Thoracic aorta (tissue), 2 donors: ENCODE data around the gene RELL2. TPM values are rescaled to one million over a fixed set of nuclear protein-coding genes. Genes with fewer than 3 reads are reported as not detected.
A peak's percentile ranks its signal among the peaks of the same experiment; 100 is the strongest.

Experiments used
- ATAC-seq: fragments of 150-250 bp; one replicate; pipeline ENCODE4 v1.8.0; 2017; ENCODE audit warnings: low read depth; ENCODE audit not compliant: insufficient number of reproducible peaks, low FRiP score
- DNase-seq: peaks from one replicate; pipeline ENCODE4 v3.0.0-alpha.2; 2020; ENCODE audit warnings: low spot score
- H3K27ac ChIP-seq, 2 donors: fragments of 200-600 bp; sonication (generic); 1 replicate in 1 of 2; 2 replicates in 1 of 2; pipeline ENCODE4 v1.5.1; 2016; ENCODE audit warnings: mild to moderate bottlenecking in 2 of 2, moderate library complexity in 2 of 2
- H3K27me3 ChIP-seq: fragments of 200-600 bp; sonication (generic); replicated peaks from 2 replicates; pipeline ENCODE4 v1.6.0; 2016; ENCODE audit warnings: mild to moderate bottlenecking; ENCODE audit not compliant: insufficient read depth
- H3K36me3 ChIP-seq: fragments of 200-600 bp; sonication (generic); one replicate; pipeline ENCODE4 v1.5.1; 2016
- H3K4me1 ChIP-seq, 2 donors: fragments of 200-600 bp; sonication (generic); 1 replicate in 1 of 2; 2 replicates in 1 of 2; pipeline versions ENCODE4 v1.5.1 to v1.6.0; 2016; ENCODE audit warnings: low read depth in 2 of 2, mild to moderate bottlenecking in 1 of 2; ENCODE audit not compliant: control insufficient read depth in 1 of 2
- H3K4me3 ChIP-seq: fragments of 200-600 bp; sonication (generic); 2 replicates; pipeline ENCODE4 v1.5.1; 2016; ENCODE audit warnings: mild to moderate bottlenecking
- H3K9me3 ChIP-seq: fragments of 200-600 bp; sonication (generic); 2 replicates; pipeline ENCODE4 v1.5.1; 2016
- CTCF ChIP-seq: fragments of 200-600 bp; sonication (generic); IDR thresholded peaks from one replicate; pipeline ENCODE4 v1.5.1; 2019; ENCODE audit warnings: antibody characterized with exemption
- total RNA-seq, 2 donors: library from RNA; depleted of rRNA; stranded (reverse); fragments of >200 nt; gene quantifications; one replicate each; pipeline versions ENCODE4 v1.1.0 to v1.2.3, GENCODE V29; 2016

Gene RELL2
- total RNA-seq, 2 donors from 2014 or later = 1.6 to 3.2 TPM

DNA sequence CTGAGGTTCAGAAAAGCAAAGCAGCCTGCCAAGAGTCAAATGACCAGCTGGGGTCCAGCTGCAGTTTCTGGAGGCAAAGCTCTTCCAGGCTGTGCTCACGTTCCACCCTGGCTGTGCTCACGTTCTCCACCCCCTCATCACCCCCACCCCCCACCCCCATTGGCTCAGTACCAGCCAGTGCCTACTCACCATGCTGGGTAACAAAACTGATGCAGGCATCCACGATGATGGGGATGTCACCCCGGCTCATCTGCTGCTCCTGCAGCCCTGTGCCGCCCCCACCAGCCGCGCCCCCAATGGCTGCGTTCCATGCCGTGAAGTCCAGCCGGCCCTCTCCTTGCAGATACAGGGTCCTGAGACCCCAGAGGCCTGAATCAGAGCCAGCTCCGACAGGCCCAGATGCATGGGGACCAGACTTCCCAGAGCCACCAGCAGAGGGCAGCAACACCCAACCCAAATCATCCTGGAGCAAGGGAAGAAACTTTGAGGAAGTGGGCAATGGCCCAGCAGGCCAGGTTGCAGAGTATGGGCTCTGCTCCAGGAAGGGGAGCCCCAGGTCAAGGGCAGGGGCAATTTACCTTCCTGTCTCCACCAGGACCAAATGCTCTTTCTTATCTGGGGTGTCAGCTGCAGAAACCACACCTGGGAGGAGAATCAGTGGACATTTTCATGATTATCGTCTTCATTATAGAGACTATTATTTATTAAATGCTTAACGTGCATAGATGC is 28.1 kb downstream of the RELL2 start:
- ATAC-seq = no peak
- no peaks in the 10 kb centered on the region for H3K9me3 ChIP-seq
- peak; percentile 87 for TF ChIP-seq CTCF
- H3K27me3 ChIP-seq = no peaks in the 10 kb centered on the region
- H3K36me3 ChIP-seq = peaks cover 4% of the 10 kb centered on the region
- no peaks in the 10 kb centered on the region for H3K4me1 ChIP-seq
- no peak overlapping the region for H3K27ac ChIP-seq
- H3K4me3 ChIP-seq = no peak overlapping the region
- DNase-seq = no peak

DNA sequence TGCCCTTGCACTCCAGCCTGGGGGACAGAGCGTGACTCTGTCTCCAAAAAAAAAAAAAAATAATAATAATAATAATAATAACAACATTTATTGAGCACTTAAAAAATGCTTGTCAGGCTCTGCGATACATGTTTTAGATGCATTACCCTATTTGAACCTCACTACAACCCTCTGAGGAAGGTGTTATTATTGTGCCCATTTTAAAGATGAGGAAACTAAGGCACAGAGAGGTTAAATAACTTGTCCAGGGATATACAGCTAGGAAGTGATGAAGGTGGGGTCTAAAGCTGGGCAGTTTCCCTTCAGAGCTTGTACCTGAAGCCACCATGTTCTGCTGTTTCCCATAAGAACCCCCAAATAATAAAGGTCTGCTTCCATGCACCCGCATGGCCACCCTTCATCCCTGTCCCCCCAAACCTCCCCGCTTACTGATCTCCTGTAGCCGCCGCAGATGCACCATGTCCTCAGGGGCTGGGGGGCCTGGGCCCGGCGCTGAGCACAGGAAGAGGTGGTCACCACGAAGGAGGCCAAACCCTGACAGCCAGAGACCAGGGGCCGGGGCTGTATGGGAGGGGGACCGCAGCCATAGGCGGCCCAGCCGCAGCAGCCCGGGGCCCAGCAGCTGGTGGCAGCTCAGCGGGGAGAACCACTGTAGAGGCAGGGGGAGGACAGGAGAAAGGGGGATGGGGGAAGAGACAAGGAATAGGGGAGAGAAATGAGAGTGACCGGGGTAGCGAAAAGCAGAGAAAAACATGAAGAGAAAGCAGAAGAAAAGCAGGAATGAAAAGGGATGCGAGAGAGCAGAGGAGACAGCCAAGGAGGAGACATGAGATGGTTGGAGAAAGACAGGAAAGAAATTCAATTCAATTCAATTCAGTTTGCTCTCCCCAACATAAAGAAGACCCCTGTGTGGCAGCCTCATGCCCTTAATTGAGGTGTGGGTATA is 29.5 kb downstream of the RELL2 start:
- ATAC-seq (no peak), DNase-seq (no peak)
- no peaks in the 10 kb centered on the region for H3K9me3 ChIP-seq

DNA sequence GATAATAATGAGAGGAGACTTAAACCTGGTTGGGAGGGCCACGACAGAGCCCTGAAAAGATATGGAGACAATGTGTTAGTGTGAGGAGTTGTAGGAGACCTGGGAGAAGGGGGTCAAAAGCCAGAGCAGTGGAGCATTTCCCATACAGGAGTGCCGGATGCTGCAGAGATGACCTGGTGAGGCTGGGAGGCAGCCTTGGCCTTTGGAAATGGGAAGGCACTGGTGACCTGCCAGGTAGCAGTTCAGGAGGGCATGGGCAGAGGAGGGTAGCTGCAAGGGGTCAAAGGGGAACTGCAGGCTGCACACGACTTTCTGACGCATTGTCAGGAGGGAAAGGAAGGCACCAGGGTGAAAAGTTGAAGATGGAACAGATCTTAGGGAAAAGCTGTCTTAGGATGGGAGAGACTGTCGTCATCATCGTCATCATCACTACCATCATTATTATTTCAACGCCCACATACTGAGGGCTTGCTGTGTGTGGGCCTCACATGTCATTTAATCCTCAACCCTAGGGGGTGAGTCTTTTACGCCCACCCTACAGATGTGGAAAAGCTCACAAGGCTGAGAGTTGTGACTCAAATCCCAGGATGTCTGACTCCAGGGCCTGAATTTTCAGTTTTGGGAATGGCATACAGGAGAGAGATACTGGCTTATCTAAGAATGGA is 31.9 kb downstream of the RELL2 start:
- no peak for DNase-seq

More for the DNA sequence above, 29.5 kb downstream of the RELL2 start:
- no peaks in the 10 kb centered on the region for H3K27me3 ChIP-seq
- TF ChIP-seq CTCF = no peak
- no peak overlapping the region for H3K27ac ChIP-seq
- H3K4me1 ChIP-seq = no peaks in the 10 kb centered on the region
- H3K36me3 ChIP-seq = peaks cover 4% of the 10 kb centered on the region
- H3K4me3 ChIP-seq = no peak overlapping the region

DNA sequence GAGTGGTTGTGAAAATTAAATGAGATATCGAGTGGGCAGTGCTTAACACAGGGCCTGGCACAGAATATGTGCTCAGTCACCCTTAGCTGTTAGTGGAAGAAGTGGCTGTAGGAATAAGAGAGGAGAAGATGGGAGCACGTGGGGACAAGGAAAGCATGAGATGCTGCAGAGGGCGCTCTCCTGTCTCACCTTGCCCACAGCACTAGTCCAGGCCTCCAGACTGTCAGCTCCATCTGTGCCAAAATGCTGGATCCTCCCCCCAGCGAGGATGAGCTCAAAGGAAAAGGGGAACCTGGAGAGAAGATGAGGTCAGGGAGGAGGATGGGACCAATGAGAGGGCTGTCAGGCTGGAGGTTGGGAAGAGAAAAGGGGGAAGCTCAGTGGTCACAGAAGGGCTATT is 32.7 kb downstream of the RELL2 start:
- H3K4me3 ChIP-seq = no peak overlapping the region
- ATAC-seq (no peak), DNase-seq (no peak)
- no peak overlapping the region for H3K27ac ChIP-seq
- no peaks in the 10 kb centered on the region for H3K4me1 ChIP-seq
- no peaks in the 10 kb centered on the region for H3K9me3 ChIP-seq
- H3K27me3 ChIP-seq = no peaks in the 10 kb centered on the region
- TF ChIP-seq CTCF = no peak
- no peaks in the 10 kb centered on the region for H3K36me3 ChIP-seq

More for the DNA sequence above, 31.9 kb downstream of the RELL2 start:
- Histone ChIP-seq H3K27ac (no peak overlapping the region), H3K36me3 (no peaks in the 10 kb centered on the region), H3K4me3 (no peak overlapping the region), H3K4me1 (no peaks in the 10 kb centered on the region), H3K27me3 (no peaks in the 10 kb centered on the region), H3K9me3 (no peaks in the 10 kb centered on the region)
- no peak for ATAC-seq
- TF ChIP-seq CTCF = no peak
